Measurements from ENCODE around the gene SLC1A2.

DNA sequence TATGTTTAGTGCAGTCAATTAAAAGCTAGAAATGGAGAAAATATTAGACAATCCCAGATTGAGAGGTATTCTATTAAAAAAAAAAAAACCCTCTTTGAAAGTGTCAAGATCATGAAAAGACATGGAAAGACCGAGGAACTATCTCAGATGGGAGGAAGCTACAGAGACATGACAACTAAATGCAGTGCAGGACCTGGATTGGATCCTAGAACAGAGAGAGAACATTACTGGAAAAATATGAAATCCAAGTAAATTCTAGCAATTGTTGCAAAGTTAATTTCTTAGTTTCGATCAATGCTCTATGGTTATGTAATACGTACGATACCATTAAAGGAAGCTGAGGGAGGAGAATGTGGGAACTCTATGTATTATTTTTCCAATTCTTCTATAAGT lies 43.2 kb downstream of the SLC1A2 start:
- TF ChIP-seq CTCF (IDR thresholded peaks at IDR 0.05; ENCODE audit: insufficient read depth, low read length) = no peak
- no peak for TF ChIP-seq GABPA (IDR thresholded peaks at IDR 0.05; ENCODE audit: low read depth)
- TF ChIP-seq, protein P1, sequence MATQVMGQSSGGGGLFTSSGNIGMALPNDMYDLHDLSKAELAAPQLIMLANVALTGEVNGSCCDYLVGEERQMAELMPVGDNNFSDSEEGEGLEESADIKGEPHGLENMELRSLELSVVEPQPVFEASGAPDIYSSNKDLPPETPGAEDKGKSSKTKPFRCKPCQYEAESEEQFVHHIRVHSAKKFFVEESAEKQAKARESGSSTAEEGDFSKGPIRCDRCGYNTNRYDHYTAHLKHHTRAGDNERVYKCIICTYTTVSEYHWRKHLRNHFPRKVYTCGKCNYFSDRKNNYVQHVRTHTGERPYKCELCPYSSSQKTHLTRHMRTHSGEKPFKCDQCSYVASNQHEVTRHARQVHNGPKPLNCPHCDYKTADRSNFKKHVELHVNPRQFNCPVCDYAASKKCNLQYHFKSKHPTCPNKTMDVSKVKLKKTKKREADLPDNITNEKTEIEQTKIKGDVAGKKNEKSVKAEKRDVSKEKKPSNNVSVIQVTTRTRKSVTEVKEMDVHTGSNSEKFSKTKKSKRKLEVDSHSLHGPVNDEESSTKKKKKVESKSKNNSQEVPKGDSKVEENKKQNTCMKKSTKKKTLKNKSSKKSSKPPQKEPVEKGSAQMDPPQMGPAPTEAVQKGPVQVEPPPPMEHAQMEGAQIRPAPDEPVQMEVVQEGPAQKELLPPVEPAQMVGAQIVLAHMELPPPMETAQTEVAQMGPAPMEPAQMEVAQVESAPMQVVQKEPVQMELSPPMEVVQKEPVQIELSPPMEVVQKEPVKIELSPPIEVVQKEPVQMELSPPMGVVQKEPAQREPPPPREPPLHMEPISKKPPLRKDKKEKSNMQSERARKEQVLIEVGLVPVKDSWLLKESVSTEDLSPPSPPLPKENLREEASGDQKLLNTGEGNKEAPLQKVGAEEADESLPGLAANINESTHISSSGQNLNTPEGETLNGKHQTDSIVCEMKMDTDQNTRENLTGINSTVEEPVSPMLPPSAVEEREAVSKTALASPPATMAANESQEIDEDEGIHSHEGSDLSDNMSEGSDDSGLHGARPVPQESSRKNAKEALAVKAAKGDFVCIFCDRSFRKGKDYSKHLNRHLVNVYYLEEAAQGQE (IDR thresholded peaks at IDR 0.05; ENCODE audit: insufficient replicate concordance, low read depth) = no peak
- no peak for TF ChIP-seq POLR2AphosphoS5 (IDR thresholded peaks at IDR 0.05; ENCODE audit: low read depth)
